ENCODE measurements around the gene PLPPR4.

Gene PLPPR4, protein sequence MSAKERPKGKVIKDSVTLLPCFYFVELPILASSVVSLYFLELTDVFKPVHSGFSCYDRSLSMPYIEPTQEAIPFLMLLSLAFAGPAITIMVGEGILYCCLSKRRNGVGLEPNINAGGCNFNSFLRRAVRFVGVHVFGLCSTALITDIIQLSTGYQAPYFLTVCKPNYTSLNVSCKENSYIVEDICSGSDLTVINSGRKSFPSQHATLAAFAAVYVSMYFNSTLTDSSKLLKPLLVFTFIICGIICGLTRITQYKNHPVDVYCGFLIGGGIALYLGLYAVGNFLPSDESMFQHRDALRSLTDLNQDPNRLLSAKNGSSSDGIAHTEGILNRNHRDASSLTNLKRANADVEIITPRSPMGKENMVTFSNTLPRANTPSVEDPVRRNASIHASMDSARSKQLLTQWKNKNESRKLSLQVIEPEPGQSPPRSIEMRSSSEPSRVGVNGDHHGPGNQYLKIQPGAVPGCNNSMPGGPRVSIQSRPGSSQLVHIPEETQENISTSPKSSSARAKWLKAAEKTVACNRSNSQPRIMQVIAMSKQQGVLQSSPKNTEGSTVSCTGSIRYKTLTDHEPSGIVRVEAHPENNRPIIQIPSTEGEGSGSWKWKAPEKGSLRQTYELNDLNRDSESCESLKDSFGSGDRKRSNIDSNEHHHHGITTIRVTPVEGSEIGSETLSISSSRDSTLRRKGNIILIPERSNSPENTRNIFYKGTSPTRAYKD

DNA sequence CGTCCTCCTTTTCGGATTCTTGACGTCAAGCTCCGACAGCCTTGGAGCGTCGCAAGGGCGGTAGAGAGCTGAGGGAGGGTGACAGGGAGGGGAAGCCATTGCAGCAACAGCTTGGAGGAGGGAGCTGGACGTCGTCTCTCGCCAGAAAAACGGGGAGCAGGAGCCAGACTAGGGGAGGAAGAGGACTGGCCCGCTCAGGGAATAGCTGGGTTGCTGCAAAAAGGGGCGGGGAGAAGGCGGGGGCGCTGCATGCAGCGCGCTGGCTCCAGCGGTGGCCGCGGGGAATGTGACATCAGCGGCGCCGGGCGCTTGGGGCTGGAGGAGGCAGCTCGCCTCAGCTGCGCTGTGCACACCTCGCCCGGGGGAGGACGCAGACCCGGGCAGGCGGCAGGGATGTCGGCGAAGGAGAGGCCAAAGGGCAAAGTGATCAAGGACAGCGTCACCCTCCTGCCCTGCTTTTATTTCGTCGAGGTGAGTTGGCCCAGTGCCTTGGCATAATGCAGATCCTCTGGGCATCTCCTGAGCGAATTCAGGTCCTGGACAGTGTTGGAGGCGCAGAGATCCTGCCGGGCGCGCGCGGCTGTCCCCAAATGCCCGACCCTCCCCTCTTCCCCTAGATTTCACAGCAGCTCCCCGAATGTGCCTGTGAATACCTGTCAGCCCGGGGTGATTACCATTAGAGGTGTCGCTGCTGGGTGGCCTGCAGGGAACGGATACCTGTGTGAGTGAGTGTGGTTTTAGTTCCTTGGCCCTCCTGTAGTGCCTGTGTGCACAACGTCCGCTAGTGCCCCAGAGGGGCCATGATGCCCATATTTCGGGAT lies at the start of gene PLPPR4:
PLPPR4 (plus strand) TSS at position 292 of the 821 bp plus-strand sequence; CDS start at position 394, 102 bp downstream.
- peak within 1 kb of the TSS; percentile 72 for H3K4me3 ChIP-seq (ENCODE audit: low read depth, low read length)

DNA sequence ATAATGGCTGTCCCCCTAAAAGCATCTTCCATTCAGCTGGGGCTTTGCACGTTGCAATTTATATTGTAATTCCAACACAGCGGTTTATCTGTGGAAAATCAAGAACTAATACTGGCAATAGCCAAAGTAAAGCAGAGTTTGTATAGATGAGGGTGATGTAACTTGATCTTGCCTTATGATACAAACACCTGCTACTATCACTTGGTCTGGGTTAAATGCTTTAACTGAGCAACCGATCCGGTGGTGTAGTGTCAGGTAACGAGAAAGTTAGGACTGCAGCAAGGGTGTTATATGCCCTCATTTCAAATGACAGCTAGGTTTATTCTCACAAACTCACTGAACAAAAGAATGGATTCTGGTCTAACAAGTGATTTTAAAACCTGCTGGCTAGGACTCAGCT lies 47.3 kb upstream of the PLPPR4 start:
- no peak overlapping the region for H3K4me3 ChIP-seq (ENCODE audit: low read depth, low read length)
- TF ChIP-seq, protein P1, sequence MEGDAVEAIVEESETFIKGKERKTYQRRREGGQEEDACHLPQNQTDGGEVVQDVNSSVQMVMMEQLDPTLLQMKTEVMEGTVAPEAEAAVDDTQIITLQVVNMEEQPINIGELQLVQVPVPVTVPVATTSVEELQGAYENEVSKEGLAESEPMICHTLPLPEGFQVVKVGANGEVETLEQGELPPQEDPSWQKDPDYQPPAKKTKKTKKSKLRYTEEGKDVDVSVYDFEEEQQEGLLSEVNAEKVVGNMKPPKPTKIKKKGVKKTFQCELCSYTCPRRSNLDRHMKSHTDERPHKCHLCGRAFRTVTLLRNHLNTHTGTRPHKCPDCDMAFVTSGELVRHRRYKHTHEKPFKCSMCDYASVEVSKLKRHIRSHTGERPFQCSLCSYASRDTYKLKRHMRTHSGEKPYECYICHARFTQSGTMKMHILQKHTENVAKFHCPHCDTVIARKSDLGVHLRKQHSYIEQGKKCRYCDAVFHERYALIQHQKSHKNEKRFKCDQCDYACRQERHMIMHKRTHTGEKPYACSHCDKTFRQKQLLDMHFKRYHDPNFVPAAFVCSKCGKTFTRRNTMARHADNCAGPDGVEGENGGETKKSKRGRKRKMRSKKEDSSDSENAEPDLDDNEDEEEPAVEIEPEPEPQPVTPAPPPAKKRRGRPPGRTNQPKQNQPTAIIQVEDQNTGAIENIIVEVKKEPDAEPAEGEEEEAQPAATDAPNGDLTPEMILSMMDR (IDR thresholded peaks at IDR 0.05; ENCODE audit: low read depth, low read length): no peak

More for the DNA sequence above, at the start of gene PLPPR4:
- TF ChIP-seq, protein P1 (IDR thresholded peaks at IDR 0.05; ENCODE audit: low read depth, low read length): no peak

DNA sequence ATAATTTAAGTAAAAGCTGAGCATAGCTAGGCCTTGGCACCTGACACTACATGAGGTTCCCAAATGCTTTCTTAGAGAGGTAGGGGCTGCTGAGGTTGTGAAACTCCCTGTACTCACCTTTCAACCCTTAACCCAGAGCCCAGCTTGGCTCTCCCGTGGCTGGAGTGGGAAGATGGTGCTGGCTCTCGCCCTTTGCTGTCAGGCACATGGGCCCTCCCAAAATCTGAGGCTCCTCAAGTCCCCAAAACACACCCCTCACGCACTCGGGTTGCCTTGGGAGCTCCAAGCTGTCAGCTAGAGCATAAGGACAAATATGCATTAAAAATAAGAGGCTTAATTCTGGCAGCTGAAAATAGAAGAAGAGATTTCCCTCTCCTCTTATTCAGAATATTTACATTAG lies 46.7 kb upstream of the PLPPR4 start:
- TF ChIP-seq, protein P1 (IDR thresholded peaks at IDR 0.05; ENCODE audit: low read depth, low read length): no peak
- no peak overlapping the region for H3K4me3 ChIP-seq (ENCODE audit: low read depth, low read length)

DNA sequence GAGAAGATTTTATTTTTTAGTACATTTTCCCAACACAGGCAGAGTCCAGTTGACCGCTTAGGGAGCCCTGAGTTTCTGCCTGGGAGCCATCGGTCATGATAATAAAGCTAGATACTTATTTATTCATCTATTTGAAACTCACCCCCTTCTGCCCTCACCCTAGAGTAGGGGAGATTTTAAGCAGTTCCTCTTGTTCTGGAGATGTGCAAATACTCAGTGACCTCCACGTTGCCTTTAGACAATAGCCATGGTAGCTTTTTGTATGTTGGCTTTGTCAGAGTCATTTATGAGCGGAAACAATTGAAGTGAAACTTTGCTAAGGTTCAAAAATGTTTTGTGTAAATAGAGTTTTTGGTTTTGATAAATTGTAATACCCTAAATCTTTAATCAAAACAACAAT lies 45.7 kb upstream of the PLPPR4 start:
- TF ChIP-seq, protein P1 (IDR thresholded peaks at IDR 0.05; ENCODE audit: low read depth, low read length): no peak
- H3K4me3 ChIP-seq (ENCODE audit: low read depth, low read length): no peak overlapping the region

DNA sequence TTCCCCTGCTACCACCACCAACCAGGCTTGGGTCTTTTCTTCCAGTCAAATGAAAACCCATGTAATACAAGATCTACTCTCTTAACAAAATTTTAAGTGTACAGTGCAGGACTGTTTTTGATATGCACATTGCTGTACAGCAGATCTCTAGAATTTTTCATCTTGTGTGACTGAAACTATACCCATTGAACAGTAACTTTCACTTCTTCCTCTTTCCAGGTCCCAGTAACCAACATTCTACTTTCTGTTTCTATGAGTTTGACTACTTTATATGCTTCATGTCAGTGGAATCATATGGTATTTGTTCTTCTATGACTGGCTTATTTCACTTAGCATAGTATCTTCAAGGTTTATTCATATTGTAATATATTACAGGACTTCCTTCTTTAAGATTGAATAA lies 45.3 kb upstream of the PLPPR4 start:
- H3K4me3 ChIP-seq (ENCODE audit: low read depth, low read length): no peak overlapping the region
- TF ChIP-seq, protein P1 (IDR thresholded peaks at IDR 0.05; ENCODE audit: low read depth, low read length): no peak

DNA sequence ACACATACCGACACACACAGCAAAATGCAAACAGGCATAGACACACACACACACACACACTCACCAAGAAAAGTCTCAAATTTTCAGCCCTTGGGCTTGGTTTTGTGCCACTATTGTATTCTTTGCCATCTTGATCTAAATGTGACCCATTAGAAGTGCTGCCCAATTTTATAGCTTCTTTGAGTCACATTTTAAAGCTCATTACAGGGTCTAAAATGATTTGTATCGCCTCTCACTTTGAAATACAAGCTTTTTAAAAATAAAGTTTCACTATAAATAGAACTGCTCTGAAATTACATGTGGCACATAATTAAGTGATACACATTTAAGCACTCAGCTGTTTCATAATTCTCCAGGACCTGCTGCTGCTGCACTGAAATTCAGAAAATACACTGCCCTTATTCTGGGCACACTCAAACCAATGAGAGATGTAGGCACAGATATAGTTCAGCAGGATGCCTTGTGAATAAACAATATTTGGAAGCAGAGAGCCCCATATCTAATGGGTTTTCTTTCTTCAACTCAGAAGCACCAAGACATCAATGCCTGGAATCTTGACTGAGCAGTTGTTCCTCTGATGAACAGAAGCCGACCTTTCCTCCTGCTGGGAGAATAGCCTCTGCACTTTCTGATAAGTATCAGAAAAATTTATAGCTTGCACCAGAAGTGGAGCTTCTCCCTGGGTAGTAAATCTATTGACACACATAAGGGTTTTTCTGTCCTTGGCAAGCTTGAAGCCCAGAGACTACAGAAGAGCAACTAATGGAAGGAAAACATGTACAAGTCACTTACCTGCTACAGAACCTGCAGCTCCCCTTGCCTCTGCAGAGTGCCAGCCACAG lies 37.0 kb upstream of the PLPPR4 start:
- H3K4me3 ChIP-seq (ENCODE audit: low read depth, low read length): no peak overlapping the region
- TF ChIP-seq, protein P1 (IDR thresholded peaks at IDR 0.05; ENCODE audit: low read depth, low read length): no peak
